ENCODE data around the gene FADS1.

Gene FADS1

DNA sequence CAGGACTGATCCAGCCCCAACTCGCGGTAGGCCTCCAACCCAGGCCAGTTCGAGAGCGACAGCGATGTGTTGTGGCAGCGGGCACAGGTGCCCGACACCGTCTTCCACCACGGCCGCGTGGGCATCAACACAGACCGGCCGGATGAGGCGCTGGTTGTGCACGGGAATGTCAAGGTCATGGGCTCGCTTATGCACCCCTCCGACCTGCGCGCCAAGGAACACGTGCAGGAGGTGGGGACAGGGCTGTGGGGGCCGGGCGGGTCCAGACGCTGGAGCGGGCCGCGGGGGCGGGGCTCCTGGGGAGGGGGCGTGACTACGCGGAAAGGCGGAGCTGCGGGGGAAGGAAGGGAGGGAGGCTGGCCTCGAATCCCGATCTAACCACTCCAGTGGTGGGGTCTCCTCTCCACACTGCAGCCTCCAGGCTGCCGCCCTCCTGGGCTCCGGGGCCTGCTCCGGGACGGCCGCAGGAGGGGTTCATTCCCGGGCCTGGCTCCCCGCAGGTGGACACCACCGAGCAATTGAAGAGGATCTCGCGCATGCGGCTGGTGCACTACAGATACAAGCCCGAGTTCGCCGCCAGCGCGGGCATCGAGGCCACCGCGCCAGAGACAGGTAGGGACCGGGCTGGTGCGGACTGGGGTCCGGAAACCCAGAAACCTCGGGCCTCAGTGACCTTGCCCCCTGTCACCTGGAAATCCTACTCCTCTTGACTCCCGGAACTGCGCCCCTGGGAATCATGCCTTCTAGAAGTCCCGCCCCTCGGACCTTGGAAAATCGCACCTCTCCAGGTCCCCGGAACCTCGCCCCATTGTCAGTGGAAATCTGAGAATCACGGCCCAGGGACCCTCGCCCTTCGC lies 39.3 kb downstream of the FADS1 start:
- no peak for DNase-seq (ENCODE audit: low read depth)
- no peak overlapping the region for H3K4me3 ChIP-seq (ENCODE audit: control insufficient read depth, low read depth, low read length)
- TF ChIP-seq, protein P1, sequence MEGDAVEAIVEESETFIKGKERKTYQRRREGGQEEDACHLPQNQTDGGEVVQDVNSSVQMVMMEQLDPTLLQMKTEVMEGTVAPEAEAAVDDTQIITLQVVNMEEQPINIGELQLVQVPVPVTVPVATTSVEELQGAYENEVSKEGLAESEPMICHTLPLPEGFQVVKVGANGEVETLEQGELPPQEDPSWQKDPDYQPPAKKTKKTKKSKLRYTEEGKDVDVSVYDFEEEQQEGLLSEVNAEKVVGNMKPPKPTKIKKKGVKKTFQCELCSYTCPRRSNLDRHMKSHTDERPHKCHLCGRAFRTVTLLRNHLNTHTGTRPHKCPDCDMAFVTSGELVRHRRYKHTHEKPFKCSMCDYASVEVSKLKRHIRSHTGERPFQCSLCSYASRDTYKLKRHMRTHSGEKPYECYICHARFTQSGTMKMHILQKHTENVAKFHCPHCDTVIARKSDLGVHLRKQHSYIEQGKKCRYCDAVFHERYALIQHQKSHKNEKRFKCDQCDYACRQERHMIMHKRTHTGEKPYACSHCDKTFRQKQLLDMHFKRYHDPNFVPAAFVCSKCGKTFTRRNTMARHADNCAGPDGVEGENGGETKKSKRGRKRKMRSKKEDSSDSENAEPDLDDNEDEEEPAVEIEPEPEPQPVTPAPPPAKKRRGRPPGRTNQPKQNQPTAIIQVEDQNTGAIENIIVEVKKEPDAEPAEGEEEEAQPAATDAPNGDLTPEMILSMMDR (conservative IDR thresholded peaks at IDR 0.05; ENCODE audit: control insufficient read depth, insufficient read depth, low read depth, low read length), result no peak

DNA sequence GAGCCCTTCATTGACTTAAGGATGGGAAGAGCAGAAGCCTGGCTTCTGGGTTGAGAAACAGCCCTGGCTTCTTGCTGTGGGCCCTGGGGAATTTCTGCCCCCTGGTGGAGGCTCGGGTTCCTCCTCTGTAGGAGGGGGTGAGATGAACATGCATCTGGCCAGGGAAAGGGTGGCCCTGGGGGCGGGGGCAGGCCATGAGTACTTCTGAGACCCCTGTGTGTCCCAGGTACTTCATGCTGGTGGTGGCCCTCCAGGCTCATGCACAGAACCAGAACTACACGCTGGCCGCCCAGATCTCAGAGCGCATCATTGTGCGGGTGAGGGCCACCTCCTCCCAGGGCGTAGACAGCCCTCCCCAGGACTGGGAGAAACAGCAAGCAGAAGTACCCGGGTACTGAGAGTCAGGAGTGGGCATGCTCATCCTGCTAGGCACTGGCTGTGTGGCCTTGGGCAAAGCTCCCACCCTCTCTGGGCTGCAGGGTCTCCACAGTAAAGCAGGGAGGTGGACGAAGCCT lies 40.2 kb downstream of the FADS1 start:
- H3K4me3 ChIP-seq (ENCODE audit: control insufficient read depth, low read depth, low read length), result no peak overlapping the region
- TF ChIP-seq, protein P1 (conservative IDR thresholded peaks at IDR 0.05; ENCODE audit: control insufficient read depth, insufficient read depth, low read depth, low read length), result peak; percentile 81
- DNase-seq (ENCODE audit: low read depth), result peak; percentile 63

DNA sequence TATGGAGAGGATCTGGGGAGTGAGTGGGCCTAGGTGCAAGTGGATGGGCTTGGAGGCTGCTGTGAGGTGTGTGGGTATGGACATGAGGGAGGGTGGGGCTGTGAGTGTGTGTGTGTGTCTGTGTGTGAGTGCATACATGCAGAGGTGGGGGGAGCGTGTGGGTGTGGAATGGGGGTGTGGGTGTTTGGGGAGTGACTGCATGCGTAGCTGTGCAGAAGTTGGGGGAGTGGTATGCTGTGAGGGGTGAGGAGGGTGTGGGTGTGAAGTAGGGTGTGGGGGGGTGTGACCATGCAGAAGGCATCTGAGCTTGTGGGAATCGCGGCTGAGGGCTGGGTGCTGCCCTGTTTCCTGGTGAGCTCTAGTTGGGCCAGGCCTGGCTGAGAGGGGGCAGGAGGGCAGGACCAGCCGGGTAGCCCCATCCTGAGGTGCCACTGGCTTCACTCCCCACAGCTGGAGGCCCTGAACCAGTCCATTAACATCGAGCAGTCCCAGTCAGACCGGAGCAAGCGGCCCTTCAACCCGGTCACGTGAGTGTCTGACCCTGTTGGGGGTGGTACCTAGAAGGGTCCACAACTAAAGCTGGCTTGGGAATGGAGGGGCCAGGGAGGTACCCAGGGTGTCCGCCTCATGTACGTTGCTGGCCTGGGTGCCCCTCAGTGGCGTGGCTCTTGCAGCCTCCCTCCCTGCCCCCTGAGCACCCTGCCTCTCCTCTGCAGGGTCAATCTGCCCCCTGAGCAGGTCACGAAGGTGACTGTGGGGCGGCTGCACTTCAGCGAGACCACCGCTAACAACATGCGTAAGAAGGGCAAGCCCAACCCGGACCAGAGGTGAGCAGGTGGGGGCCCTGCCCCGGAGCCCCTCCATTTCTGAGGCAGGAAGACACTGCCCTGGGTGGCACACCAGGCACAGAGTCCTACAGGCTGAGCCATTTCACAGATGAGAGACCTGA lies 40.9 kb downstream of the FADS1 start:
- no peak overlapping the region for H3K4me3 ChIP-seq (ENCODE audit: control insufficient read depth, low read depth, low read length)
- no peak for DNase-seq (ENCODE audit: low read depth)
- TF ChIP-seq, protein P1 (conservative IDR thresholded peaks at IDR 0.05; ENCODE audit: control insufficient read depth, insufficient read depth, low read depth, low read length), result no peak

DNA sequence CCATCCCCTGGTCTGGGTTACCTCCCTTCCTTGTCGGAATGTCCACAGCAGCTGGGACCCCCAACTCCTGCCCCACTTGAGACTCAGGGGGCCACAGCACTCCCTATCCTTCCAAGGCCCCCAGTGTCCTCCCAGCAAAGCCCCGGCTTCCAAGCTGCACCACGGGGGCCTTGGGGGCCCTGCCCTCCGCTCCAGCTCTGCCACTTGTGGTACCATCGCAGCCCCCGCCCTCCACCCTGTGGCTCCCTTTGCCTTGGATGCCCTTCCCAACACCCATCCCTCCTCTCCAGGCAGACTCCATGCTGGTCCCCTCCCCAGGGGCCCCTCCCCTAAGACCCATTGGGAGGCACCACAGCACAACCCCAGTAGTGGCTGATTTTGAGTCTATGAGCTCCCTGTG lies 41.7 kb downstream of the FADS1 start:
- no peak overlapping the region for H3K4me3 ChIP-seq (ENCODE audit: control insufficient read depth, low read depth, low read length)
- DNase-seq (ENCODE audit: low read depth), result no peak
- TF ChIP-seq, protein P1 (conservative IDR thresholded peaks at IDR 0.05; ENCODE audit: control insufficient read depth, insufficient read depth, low read depth, low read length), result no peak

DNA sequence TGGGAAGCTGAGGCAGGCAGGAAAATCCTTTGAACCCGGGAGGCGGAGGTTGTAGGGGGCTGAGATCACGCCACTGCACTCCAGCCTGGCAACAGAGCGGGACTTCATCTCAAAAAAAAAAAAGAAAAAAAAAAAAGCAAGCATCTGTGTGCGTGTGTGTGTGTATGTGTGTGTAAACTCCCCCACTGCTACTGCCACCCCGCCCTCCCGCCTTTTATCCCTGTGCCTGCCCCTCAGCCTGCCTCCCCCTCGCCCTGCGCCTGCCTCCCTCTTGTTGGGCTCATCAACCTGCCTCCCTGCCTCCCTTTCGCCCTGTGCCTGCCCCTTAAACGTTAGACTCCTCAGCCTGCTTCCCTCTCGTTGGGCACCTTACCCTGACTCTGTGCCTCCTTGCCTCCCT lies 42.4 kb downstream of the FADS1 start:
- TF ChIP-seq, protein P1 (conservative IDR thresholded peaks at IDR 0.05; ENCODE audit: control insufficient read depth, insufficient read depth, low read depth, low read length), result no peak
- DNase-seq (ENCODE audit: low read depth), result no peak
- no peak overlapping the region for H3K4me3 ChIP-seq (ENCODE audit: control insufficient read depth, low read depth, low read length)

DNA sequence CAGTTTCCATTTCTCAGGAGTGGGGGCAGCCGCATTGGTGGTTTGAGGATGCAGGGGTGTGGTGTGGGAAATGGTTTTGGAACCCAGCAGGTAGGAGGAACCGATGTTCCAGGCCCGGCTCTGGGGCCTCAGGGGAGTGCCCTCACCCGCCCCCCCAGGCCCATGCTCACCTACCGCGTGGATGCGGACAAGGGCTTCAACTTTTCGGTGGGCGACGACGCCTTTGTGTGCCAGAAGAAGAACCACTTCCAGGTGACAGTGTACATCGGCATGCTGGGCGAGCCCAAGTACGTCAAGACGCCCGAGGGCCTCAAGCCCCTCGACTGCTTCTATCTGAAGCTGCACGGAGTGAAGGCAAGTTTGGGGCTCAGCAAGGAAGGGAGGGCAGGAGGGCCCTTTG lies 43.0 kb downstream of the FADS1 start:
- H3K4me3 ChIP-seq (ENCODE audit: control insufficient read depth, low read depth, low read length), result no peak overlapping the region
- TF ChIP-seq, protein P1 (conservative IDR thresholded peaks at IDR 0.05; ENCODE audit: control insufficient read depth, insufficient read depth, low read depth, low read length), result no peak
- no peak for DNase-seq (ENCODE audit: low read depth)
